K562 (cell line): ENCODE measurements around the gene CNOT4.

ENCODE experiments used
- CBX1 ChIP-seq: sonication (generic); IDR thresholded peaks from 2 replicates; pipeline ENCODE4 v1.6.1; 2016; ENCODE audit warnings: antibody characterized with exemption, low read depth, mild to moderate bottlenecking
- CREB1 ChIP-seq, 2 experiments: sonication (generic) in 1 of 2; formaldehyde crosslinking in 1 of 2; IDR thresholded peaks; 2 replicates each; pipeline versions ENCODE4 v1.6.1 to v1.8.0; 2012 to 2022; ENCODE audit warnings: inconsistent platforms in 1 of 2, mild to moderate bottlenecking in 1 of 2, missing genetic modification reagents in 1 of 2, moderate library complexity in 1 of 2
- FOXA1 ChIP-seq: fragments of 450-650 bp; IDR thresholded peaks from 2 replicates; pipeline ENCODE4 v1.6.1; 2016; ENCODE audit warnings: mild to moderate bottlenecking, borderline replicate concordance
- PCBP1 ChIP-seq: fragments of 200-400 bp; formaldehyde crosslinking; IDR thresholded peaks from 2 replicates; pipeline ENCODE4 v1.6.1; 2018; ENCODE audit warnings: mild to moderate bottlenecking, low read depth, low read length; ENCODE audit not compliant: poor library complexity, severe bottlenecking
- POLR2A ChIP-seq: fragments of 450-650 bp; conservative IDR thresholded peaks from 2 replicates; pipeline ENCODE4 v1.6.1; 2016
- TBL1XR1 ChIP-seq, 2 experiments: IDR thresholded peaks; 2 replicates each; pipeline ENCODE4 v1.6.1; 2012; ENCODE audit warnings: improper control_type of control experiment in 2 of 2, low read length in 2 of 2, mild to moderate bottlenecking in 1 of 2
- ZNF124 ChIP-seq: sonication (generic); formaldehyde crosslinking; IDR thresholded peaks from 2 replicates; pipeline ENCODE4 v1.8.1; 2022; ENCODE audit warnings: missing genetic modification reagents
- TF ChIP-seq, protein P1 (sequence below): fragments of 450-650 bp; IDR thresholded peaks from 2 replicates; pipeline ENCODE4 v1.6.1; 2016; ENCODE audit warnings: low read depth, mild to moderate bottlenecking, moderate library complexity
- TF ChIP-seq, protein P2 (sequence below): sonication (generic); formaldehyde crosslinking; IDR thresholded peaks from 2 replicates; pipeline ENCODE4 v1.5.0; 2020; ENCODE audit warnings: missing genetic modification reagents
- TF ChIP-seq, protein P3 (sequence below), 3 experiments: IDR thresholded peaks in 2 of 3; conservative IDR thresholded peaks in 1 of 3; 2 replicates each; pipeline ENCODE4 v1.5.1; 2011 to 2012; ENCODE audit warnings: low read length in 3 of 3, mild to moderate bottlenecking in 3 of 3, control low read depth in 2 of 3, improper control_type of control experiment in 1 of 3, inconsistent platforms in 1 of 3, low read depth in 1 of 3, mixed read lengths in 1 of 3, moderate library complexity in 1 of 3; ENCODE audit not compliant: insufficient read depth in 2 of 3
- TF ChIP-seq, protein P4 (sequence below): IDR thresholded peaks from 3 replicates; pipeline ENCODE4 v1.6.1; 2011; ENCODE audit warnings: borderline replicate concordance, mild to moderate bottlenecking; ENCODE audit not compliant: insufficient read length, insufficient read depth
- TF ChIP-seq, protein P5 (sequence below): sonication (generic); formaldehyde crosslinking; IDR thresholded peaks from 2 replicates; pipeline ENCODE4 v1.8.0; 2022; ENCODE audit warnings: mild to moderate bottlenecking, low read depth, missing genetic modification reagents

DNA sequence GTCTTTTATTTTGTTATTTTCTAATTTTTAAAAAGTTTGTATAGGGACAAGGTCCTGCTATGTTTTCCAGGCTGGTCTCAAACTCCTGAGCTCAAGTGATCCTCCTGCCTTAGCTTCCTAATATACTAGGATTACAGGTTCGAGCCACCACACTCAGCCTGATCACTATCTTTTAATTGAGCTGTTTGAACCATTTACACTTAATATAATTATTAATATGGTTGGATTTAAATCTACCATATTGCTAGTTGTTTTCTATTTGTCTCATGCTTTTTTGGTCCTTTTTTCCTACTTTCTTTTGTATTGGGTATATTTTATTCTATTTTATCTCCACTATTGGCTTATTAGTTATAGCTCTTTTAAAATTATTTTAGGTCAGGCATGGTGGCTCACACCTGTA lies 13.2 kb upstream of the CNOT4 start:
- TF ChIP-seq ZNF124 (CRISPR knock-in tag): no peak
- TF ChIP-seq, protein P1, sequence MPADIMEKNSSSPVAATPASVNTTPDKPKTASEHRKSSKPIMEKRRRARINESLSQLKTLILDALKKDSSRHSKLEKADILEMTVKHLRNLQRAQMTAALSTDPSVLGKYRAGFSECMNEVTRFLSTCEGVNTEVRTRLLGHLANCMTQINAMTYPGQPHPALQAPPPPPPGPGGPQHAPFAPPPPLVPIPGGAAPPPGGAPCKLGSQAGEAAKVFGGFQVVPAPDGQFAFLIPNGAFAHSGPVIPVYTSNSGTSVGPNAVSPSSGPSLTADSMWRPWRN: no peak
- TF ChIP-seq CREB1 (IDR thresholded peaks at IDR 0.05): no peak
- no peak for TF ChIP-seq CREB1 (CRISPR knock-in tag; IDR thresholded peaks at IDR 0.05)
- TF ChIP-seq, protein P2, sequence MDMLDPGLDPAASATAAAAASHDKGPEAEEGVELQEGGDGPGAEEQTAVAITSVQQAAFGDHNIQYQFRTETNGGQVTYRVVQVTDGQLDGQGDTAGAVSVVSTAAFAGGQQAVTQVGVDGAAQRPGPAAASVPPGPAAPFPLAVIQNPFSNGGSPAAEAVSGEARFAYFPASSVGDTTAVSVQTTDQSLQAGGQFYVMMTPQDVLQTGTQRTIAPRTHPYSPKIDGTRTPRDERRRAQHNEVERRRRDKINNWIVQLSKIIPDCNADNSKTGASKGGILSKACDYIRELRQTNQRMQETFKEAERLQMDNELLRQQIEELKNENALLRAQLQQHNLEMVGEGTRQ: no peak
- TF ChIP-seq PCBP1: no peak
- TF ChIP-seq, protein P3, sequence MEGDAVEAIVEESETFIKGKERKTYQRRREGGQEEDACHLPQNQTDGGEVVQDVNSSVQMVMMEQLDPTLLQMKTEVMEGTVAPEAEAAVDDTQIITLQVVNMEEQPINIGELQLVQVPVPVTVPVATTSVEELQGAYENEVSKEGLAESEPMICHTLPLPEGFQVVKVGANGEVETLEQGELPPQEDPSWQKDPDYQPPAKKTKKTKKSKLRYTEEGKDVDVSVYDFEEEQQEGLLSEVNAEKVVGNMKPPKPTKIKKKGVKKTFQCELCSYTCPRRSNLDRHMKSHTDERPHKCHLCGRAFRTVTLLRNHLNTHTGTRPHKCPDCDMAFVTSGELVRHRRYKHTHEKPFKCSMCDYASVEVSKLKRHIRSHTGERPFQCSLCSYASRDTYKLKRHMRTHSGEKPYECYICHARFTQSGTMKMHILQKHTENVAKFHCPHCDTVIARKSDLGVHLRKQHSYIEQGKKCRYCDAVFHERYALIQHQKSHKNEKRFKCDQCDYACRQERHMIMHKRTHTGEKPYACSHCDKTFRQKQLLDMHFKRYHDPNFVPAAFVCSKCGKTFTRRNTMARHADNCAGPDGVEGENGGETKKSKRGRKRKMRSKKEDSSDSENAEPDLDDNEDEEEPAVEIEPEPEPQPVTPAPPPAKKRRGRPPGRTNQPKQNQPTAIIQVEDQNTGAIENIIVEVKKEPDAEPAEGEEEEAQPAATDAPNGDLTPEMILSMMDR (IDR thresholded peaks at IDR 0.05 in 2 of 3, conservative IDR thresholded peaks at IDR 0.05 in 1 of 3; ENCODE audit: insufficient read depth in 2 of 3, low read depth in 1 of 3, low read length in 3 of 3): no peak
- no peak for TF ChIP-seq CBX1
- TF ChIP-seq, protein P4, sequence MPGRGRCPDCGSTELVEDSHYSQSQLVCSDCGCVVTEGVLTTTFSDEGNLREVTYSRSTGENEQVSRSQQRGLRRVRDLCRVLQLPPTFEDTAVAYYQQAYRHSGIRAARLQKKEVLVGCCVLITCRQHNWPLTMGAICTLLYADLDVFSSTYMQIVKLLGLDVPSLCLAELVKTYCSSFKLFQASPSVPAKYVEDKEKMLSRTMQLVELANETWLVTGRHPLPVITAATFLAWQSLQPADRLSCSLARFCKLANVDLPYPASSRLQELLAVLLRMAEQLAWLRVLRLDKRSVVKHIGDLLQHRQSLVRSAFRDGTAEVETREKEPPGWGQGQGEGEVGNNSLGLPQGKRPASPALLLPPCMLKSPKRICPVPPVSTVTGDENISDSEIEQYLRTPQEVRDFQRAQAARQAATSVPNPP: no peak
- TF ChIP-seq FOXA1: no peak
- TF ChIP-seq TBL1XR1 (IDR thresholded peaks at IDR 0.05; ENCODE audit: low read length in 2 of 2): no peak
- TF ChIP-seq, protein P5, sequence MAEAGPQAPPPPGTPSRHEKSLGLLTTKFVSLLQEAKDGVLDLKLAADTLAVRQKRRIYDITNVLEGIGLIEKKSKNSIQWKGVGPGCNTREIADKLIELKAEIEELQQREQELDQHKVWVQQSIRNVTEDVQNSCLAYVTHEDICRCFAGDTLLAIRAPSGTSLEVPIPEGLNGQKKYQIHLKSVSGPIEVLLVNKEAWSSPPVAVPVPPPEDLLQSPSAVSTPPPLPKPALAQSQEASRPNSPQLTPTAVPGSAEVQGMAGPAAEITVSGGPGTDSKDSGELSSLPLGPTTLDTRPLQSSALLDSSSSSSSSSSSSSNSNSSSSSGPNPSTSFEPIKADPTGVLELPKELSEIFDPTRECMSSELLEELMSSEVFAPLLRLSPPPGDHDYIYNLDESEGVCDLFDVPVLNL: no peak
- no peak for TF ChIP-seq POLR2A
